GM19240 (cell line): Measurements from ENCODE around the gene SPAG16.

Experiments used
- DNase-seq: peaks from one replicate; pipeline ENCODE4 v3.0.0; 2011; ENCODE audit warnings: low spot score; ENCODE audit not compliant: insufficient read length

The SPAG16 gene

DNA sequence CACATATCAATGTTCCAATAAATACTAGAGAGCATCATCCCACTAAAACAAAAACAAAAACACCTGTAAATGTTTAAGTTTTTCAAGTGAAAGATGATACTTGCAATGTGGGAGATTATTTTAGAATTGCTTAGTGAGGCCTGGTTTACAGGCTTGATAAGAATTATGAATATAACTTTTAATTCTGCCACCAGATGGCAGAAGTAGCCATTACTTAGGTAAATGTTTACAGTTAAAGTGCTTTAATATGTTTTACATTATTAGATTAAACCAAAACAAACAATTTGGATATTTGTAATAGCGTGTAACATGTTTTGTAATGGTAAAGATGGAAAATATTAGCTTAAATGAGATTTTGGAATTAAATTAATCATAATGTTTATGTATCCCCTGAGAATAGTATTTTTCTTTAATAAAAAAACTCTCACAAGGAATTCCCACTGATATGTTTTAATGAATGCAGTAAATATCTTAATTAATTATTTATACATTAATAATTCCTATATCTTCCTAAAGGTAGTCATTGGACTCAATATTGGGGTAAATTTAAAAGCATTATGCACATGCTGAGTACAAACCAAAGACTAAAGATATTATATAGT lies 522.0 kb downstream of the SPAG16 start:
- DNase-seq: no peak

GRCh38 chr2:213816583-213816982 lies 532.3 kb downstream of the SPAG16 start:
- no peak for DNase-seq

DNA sequence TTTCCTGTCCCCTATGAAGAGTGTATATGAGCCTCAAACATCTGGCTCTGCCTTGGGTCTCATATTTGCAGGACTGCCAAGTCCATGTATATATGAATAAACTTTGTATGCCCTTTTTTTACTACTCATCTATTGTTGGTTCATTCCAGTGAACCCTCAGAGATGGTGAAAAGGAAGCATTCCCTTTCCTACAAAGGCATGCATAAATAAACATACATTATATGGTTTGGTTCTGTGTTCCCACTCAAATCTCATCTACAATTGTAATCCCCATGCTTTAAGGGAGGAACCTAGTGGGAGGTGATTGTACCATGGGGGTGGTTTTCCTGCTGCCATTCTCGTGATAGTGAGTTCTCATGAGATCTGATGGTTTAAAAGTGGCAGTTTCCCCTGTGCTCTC lies 534.2 kb downstream of the SPAG16 start:
- no peak for DNase-seq

- DNase-seq: no peak
These were observed 550.1 kb downstream of the SPAG16 start for GRCh38 chr2:213834331-213834730.

- DNase-seq: no peak
These were observed 550.5 kb downstream of the SPAG16 start for GRCh38 chr2:213834746-213835145.

GRCh38 chr2:213846856-213847255 lies 562.6 kb downstream of the SPAG16 start:
- DNase-seq: no peak

DNA sequence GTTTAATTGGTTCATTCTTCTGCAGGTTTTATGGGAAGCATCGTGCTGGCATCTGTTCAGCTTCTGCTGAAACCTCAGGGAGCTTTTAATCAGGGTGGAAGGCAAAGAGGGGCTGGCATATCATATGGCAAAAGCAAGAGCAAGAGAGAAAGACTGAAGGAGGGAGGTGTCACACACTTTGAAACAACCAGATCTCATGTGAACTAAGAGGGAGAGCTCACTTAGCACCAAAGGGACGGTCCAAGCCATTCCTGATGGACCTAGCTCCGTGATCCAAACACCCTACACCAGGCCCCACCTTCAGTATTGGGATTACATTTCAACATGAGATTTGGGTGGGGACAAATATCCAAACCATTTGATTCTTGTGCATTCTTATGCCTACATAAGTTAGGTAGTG lies 563.1 kb downstream of the SPAG16 start:
- DNase-seq: no peak

GRCh38 chr2:213848631-213849030 lies 564.4 kb downstream of the SPAG16 start:
- DNase-seq: no peak

DNA sequence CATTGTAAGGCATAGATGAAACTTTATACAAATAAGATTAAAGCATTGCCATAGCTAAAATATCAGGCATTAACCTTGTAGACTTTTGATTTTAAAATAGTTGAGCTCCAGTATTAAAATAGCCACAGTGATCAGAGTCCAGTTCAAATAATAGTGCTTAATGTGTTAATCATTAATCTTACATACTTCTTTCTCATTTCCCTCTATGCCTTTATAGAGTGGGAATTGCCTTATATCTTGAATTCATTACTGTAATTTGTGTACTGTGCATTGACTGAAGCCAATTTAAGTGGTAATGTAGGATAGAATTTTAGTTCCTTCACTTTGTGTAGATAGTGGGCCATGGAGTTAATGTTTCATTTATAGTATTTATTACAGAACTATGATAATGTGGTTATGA lies 577.4 kb downstream of the SPAG16 start:
- DNase-seq: no peak

DNA sequence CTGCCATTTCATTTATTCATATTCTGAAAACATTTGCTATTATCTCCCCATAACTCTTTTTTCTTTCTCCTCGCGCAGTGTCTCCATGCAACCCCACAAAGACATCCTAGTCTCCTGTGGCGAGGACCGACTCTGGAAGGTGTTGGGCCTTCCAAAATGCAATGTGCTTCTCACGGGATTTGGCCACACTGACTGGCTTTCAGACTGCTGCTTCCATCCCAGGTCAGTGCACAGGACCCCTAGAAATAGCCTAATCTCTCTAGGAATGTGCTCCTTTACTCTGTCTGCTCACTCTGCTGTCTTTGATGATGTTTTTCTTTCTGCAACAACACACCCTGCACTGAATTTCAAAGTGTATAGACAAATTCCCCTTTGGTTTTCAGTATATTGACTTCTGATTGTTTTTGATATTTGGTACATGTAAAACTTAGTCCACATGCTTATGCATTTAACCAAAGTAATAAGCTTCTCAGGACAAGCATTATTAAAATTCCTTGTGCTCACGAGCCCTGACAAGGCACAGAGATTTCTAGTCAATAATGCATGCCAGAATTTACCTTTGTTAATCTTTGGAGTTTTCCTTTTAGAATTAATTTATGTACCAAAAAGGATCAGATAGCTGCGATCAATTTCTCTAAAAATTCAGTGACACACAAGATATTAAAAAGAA lies 578.3 kb downstream of the SPAG16 start:
- DNase-seq: no peak

GRCh38 chr2:213863541-213863940 lies 579.3 kb downstream of the SPAG16 start:
- DNase-seq: no peak

DNA sequence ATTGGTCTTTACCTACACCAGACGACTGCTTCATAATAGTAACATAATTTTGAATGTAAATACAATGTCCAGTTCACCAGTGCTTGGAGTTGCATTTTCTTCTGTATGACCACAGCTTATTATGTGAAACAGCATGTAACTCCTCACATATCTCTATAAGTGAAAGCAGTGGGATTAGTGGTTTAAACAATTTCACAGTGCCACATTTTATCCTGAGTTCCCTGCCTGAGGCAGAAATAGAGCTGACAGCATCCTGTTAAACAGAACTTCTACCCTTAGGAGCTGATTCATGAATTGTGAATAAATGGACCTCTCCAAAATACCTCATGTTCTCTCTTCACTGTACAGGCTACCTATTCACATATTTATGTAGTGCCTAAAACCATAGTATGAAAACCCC lies 584.3 kb downstream of the SPAG16 start:
- DNase-seq: no peak

DNA sequence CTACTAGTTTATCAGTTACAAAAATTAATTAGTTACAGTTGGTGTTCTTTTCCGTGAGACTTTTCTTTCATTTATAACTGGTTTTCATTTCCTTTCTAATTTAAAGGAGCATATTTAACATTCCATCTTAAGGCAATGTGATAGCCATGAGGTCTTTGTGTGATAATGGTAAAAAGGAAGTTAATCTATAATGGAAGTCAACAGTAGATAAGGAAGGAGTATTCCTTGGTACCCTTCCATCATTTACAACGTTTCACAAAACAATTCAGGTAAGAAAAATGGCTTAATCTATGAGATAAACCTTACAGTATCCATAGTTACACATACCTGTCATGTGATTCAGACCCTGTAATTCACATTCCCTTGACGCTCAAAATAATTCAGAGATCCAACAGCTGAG lies 601.2 kb downstream of the SPAG16 start:
- no peak for DNase-seq

DNA sequence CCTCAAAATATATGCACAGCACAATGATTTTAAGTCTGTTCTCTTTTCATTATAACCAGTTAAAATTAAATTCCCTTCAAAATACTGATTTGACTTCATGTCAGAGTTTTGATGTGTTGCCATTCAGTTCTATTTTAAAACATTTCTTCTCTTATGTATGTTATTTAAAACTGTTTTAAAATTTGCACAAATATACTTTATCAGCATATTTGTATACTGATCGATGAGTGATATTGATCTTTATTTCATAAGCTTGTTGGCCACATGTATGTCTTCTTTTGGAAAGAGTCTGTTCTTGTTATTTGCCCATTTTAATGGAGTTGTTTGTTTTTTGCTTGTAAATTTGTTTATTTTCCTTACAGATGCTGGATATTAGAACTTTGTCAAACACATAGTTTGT lies 630.2 kb downstream of the SPAG16 start:
- DNase-seq: no peak

DNA sequence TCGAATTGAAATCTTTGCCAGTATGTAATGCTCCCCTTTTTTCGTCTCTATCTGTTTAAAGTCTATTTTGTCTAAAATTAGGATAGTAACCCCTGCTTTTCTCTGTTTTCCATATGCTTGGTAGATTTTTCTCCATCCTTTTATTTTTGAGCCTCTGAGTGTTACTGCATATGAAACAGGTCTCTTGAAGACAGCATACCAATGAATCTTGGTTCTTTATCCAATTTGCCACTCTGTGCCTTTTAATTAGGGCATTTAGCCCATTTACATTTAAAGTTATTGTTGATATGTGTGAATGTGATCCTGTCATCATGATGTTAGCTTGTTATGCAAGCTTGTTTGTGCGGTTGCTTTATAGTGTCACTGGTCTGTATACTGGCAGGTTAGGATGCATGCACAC lies 635.8 kb downstream of the SPAG16 start:
- no peak for DNase-seq

- no peak for DNase-seq
These were observed 639.3 kb downstream of the SPAG16 start for GRCh38 chr2:213923543-213923942.

GRCh38 chr2:213934560-213934959 lies 650.3 kb downstream of the SPAG16 start:
- peak; percentile 31 for DNase-seq

DNA sequence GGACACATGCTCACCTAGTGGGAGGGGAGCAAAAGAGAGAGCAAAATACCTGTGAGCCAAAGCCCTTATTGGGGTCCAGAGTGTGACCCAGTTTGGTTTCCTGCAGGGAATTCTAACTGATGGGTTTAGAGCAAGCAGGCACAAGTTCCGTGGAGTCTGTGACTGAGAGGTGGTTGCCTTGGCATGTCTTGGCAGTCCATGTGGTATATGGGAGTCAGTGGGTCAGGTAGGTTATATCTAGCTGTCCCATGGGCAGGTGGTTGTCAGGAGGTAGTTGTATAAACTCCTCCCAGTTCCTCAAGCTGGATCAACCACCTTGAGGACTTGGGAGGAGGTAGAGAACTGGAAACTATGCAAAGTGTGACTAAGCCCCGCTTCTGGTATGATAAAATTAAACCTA lies 673.8 kb downstream of the SPAG16 start:
- no peak for DNase-seq

GRCh38 chr2:213959589-213959988 lies 675.3 kb downstream of the SPAG16 start:
- no peak for DNase-seq

GRCh38 chr2:213971536-213971935 lies 687.3 kb downstream of the SPAG16 start:
- DNase-seq: no peak

DNA sequence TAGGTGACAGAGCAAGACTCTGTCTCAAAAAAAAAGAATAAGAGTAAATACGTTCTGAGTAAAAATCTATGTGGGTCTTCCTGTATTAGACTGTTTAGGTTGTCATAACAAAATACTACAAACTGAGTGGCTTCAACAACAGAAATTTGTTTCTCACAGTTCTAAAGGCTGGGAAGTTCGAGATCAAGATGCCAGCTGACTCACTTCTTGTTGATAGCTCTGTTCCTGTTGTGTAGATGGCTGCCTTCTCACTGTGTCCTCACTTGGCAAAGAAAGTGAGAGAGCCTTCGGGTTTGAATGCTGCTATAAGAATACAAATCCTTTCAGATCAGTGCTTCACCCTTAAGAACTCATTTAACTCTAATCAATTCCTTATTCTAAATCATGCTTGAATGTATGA lies 696.6 kb downstream of the SPAG16 start:
- DNase-seq: no peak

DNA sequence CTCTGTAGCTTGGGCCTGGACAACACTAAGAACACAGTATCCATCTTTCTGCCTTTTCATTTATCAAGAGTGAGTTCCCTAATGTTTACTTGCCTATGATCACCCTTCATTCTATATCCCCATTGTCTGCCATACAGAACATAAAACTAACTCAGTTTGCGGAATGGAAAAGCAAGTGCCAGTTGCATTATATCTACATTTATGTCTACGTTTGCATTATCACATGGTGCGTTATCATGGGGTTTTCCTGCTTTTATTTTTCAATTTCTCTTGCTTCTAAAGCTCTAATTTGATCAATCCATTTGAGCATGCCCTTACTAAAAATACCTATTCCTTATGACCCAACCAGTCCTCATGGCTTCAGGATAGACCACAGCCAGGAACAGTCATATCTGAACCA lies 704.9 kb downstream of the SPAG16 start:
- no peak for DNase-seq

- DNase-seq: no peak
These were observed 707.3 kb downstream of the SPAG16 start for GRCh38 chr2:213991453-213992108.
